ENCODE measurements around the gene SPRED3.

DNA sequence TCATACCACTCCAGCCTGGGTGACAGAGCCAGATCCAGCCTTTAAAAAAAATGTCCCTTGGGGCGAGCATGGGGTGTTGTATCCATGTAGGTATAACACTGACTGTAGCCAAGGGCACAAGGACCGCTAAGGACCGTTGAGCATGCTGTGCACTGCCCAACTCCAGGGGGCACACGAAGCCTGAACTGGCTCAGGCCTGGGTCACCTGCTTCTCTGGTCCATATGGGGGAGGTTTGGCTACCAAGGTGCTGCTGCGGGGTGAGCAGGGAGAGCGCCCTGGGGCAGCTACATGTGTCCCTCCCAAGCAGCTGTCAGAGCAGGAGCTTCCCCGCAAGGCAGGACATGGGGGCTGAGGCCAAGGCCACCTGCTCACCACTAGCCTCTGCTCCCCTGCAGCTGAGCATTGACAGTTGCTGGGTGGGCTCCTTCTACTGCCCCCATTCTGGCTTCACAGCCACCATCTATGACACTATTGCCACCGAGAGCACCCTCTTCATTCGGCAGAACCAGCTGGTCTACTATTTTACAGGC, 36.6 kb upstream of the SPRED3 start:
- TF ChIP-seq, protein P1, sequence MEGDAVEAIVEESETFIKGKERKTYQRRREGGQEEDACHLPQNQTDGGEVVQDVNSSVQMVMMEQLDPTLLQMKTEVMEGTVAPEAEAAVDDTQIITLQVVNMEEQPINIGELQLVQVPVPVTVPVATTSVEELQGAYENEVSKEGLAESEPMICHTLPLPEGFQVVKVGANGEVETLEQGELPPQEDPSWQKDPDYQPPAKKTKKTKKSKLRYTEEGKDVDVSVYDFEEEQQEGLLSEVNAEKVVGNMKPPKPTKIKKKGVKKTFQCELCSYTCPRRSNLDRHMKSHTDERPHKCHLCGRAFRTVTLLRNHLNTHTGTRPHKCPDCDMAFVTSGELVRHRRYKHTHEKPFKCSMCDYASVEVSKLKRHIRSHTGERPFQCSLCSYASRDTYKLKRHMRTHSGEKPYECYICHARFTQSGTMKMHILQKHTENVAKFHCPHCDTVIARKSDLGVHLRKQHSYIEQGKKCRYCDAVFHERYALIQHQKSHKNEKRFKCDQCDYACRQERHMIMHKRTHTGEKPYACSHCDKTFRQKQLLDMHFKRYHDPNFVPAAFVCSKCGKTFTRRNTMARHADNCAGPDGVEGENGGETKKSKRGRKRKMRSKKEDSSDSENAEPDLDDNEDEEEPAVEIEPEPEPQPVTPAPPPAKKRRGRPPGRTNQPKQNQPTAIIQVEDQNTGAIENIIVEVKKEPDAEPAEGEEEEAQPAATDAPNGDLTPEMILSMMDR (IDR thresholded peaks at IDR 0.05; ENCODE audit: poor library complexity) = no peak
- TF ChIP-seq EZH2phosphoT487 (IDR thresholded peaks at IDR 0.05; ENCODE audit: low read depth, severe bottlenecking, unreplicated experiment) = no peak

Measured in hepatocyte (in vitro differentiated cells).